ENCODE measurements around the gene MTRR. TPM values are rescaled to one million over a fixed set of nuclear protein-coding genes. Genes with fewer than 3 reads are reported as not detected.

MTRR gene
- total RNA-seq, 1 experiment from 2014 or later, result 88.6 TPM

DNA sequence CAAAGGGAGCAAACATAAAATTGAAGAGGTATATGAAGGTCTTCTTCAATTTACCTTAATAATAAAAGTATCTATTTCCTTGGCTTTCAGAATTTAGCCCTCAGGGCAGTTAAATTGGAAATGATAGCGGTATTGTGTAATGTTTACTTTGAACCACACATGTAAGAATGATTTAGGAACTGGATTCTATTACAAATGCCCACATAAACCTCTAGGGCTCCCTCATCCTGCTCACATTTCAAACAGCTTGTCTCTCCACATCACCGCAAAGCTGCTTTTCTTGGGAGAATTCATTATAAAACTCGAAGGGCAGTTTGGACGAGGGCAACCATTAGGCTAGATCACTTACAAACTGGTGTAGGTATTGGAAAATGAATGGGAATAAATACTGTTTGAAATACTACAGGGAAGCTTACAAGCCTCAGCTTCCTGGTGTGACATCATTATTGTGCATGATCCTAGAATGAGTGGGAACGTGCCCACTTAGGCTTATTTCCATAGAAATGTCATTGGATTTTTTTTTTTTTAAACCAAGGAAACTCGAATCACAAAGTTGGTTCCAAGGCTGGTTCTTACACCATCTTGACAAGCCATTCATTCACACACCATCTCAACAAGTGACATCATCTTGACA is 47.3 kb downstream of the MTRR start:
- H3K27me3 Mint-ChIP-seq (ENCODE audit: insufficient read depth, unreplicated experiment), result no peaks in the 10 kb centered on the region
- no peaks in the 10 kb centered on the region for H3K36me3 Mint-ChIP-seq (ENCODE audit: insufficient read depth, unreplicated experiment)
- intact Hi-C loops (cut with micrococcal nuclease), result no loop called here
- H3K4me3 Mint-ChIP-seq (ENCODE audit: unreplicated experiment), result no peak overlapping the region
- DNase-seq (ENCODE audit: unreplicated experiment), result peak; percentile 18
- peaks cover 7% of the 10 kb centered on the region for H3K4me1 Mint-ChIP-seq (ENCODE audit: insufficient read depth, unreplicated experiment)
- H3K27ac Mint-ChIP-seq (ENCODE audit: low read depth, unreplicated experiment), result no peak overlapping the region
- BruUV-seq (replicated peaks), result no TSS peak
- CTCF ChIA-PET, result interaction anchor here (0.6 to 3.3 kb wide), 5 partner anchors 8 to 1551 kb away, joined by 3 to 16 read pairs (median 3); no protein-coding TSS in a partner anchor
- H3K9me3 Mint-ChIP-seq (ENCODE audit: unreplicated experiment), result peaks cover 7% of the 10 kb centered on the region
- POLR2A ChIA-PET, result interaction anchor here (1.0 kb wide), 1 partner anchor 13 kb away, joined by 3 read pairs; no protein-coding TSS in a partner anchor
- TF ChIP-seq, protein P1, sequence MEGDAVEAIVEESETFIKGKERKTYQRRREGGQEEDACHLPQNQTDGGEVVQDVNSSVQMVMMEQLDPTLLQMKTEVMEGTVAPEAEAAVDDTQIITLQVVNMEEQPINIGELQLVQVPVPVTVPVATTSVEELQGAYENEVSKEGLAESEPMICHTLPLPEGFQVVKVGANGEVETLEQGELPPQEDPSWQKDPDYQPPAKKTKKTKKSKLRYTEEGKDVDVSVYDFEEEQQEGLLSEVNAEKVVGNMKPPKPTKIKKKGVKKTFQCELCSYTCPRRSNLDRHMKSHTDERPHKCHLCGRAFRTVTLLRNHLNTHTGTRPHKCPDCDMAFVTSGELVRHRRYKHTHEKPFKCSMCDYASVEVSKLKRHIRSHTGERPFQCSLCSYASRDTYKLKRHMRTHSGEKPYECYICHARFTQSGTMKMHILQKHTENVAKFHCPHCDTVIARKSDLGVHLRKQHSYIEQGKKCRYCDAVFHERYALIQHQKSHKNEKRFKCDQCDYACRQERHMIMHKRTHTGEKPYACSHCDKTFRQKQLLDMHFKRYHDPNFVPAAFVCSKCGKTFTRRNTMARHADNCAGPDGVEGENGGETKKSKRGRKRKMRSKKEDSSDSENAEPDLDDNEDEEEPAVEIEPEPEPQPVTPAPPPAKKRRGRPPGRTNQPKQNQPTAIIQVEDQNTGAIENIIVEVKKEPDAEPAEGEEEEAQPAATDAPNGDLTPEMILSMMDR (IDR thresholded peaks at IDR 0.05; ENCODE audit: unreplicated experiment), result no peak

DNA sequence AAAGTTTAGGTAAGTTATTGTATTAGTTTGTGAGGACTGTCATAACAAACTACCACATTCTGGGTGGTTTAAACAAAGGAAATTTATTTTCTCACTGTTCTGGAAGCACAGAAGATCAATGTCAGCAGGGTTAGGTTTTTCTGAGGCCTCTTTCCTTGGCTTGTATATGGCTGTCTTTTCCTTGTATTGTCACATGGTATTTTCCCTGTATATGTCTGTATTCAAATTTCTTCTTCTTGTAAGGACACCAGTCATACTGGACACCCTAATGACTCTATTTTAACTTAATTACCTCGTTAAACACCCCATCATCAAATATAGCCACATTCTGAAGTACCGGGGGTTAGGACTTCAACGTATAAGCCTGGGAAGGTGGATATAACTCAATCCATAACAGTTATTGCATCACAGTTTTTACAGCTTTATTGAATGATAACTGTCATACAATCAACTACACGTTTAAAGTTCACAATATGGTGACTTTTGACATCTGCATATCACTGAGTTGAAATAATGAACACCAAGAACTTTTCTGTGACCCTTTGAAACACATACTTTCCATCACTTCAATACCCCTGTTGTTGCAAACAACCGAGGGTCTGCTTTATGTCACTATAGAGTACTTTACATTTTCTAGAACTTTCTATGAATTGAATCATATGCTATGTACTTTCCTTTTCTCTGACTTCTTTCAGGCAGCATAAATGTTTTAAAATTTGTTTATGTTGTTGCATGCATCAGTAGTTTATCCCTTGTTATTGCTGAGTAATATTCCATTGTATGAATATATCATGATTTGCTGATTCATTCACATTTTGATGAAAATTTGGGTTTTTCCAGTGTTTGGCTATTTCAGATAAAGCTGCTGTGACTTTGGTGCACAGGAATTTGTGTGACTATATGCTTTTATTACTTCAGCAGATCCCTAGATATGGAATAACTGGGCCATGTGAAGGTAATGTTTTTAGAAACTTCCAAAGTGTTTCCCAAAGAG is 48.5 kb downstream of the MTRR start:
- intact Hi-C loops (cut with micrococcal nuclease), result no loop called here
- Mint-ChIP-seq H3K4me3 (ENCODE audit: unreplicated experiment) (no peak overlapping the region), H3K27ac (ENCODE audit: low read depth, unreplicated experiment) (no peak overlapping the region), H3K4me1 (ENCODE audit: insufficient read depth, unreplicated experiment) (peaks cover 7% of the 10 kb centered on the region), H3K9me3 (ENCODE audit: unreplicated experiment) (peaks cover 7% of the 10 kb centered on the region), H3K27me3 (ENCODE audit: insufficient read depth, unreplicated experiment) (no peaks in the 10 kb centered on the region), H3K36me3 (ENCODE audit: insufficient read depth, unreplicated experiment) (no peaks in the 10 kb centered on the region)
- ChIA-PET CTCF (interaction anchor here (0.7 to 3.3 kb wide), 4 partner anchors 11 to 832 kb away, joined by 3 to 16 read pairs (median 10); no protein-coding TSS in a partner anchor), POLR2A (no interaction called here)
- TF ChIP-seq, protein P1 (IDR thresholded peaks at IDR 0.05; ENCODE audit: unreplicated experiment), result no peak
- no peak for DNase-seq (ENCODE audit: unreplicated experiment)
- BruUV-seq (replicated peaks), result no TSS peak

DNA sequence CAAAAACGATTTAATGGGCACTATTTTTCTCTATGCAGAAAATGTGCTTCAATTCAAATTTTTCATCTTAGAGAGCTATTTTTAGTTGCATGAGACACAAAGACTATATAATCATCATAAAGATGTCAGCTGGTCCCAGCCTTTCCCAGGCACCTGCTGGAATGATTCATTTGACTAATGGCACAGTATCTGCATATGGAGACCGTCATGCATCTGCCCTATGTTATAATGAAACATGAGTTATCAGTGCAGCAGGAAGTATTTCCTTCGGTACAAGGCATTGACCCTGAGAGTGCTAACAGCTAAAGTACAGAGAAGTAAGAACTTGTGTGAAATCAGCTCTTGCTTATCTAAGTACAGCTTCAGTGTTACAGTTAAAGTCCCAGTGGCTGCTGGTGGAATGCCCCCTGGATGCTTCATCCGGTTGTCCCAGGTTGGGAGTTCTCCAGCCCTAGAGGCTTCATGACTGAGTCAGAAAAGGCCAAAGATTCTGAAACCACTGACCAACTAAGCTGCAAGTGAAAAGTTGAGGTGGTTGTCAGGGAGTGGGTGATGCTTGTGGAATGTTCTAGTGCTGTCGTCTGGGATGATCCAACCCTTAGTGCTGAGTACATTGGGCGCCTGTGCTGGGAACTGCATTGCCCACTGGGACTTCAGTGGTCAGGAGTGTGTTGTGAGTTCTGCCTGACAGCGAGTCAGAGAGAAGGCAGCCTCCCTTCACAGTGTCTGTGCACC is 57.2 kb downstream of the MTRR start:
- no TSS peak for BruUV-seq (replicated peaks)
- TF ChIP-seq, protein P1 (IDR thresholded peaks at IDR 0.05; ENCODE audit: unreplicated experiment), result no peak
- H3K36me3 Mint-ChIP-seq (ENCODE audit: insufficient read depth, unreplicated experiment), result no peaks in the 10 kb centered on the region
- no peaks in the 10 kb centered on the region for H3K9me3 Mint-ChIP-seq (ENCODE audit: unreplicated experiment)
- ChIA-PET POLR2A (no interaction called here), CTCF (interaction anchor here (0.5 to 3.6 kb wide), 10 partner anchors 13 to 1611 kb away, joined by 3 to 38 read pairs (median 3); no protein-coding TSS in a partner anchor)
- no peak for DNase-seq (ENCODE audit: unreplicated experiment)
- no peak overlapping the region for H3K27ac Mint-ChIP-seq (ENCODE audit: low read depth, unreplicated experiment)
- H3K27me3 Mint-ChIP-seq (ENCODE audit: insufficient read depth, unreplicated experiment), result peaks cover 3% of the 10 kb centered on the region
- no peaks in the 10 kb centered on the region for H3K4me1 Mint-ChIP-seq (ENCODE audit: insufficient read depth, unreplicated experiment)
- intact Hi-C loops (cut with micrococcal nuclease), result loop anchor here (2.0 to 5.0 kb wide), 3 partner anchors 416 to 1281 kb away; no protein-coding TSS in a partner anchor
- no peak overlapping the region for H3K4me3 Mint-ChIP-seq (ENCODE audit: unreplicated experiment)
